NCI-H526 treated with DMSO at 0.1 percent for 48 hours (cell line): ENCODE measurements around the gene EFNA4.

Experiments
- DNase-seq: peaks from one replicate; lab custom pipeline; 2025; lab: John Stamatoyannopoulos, UW

The EFNA4 gene

DNA sequence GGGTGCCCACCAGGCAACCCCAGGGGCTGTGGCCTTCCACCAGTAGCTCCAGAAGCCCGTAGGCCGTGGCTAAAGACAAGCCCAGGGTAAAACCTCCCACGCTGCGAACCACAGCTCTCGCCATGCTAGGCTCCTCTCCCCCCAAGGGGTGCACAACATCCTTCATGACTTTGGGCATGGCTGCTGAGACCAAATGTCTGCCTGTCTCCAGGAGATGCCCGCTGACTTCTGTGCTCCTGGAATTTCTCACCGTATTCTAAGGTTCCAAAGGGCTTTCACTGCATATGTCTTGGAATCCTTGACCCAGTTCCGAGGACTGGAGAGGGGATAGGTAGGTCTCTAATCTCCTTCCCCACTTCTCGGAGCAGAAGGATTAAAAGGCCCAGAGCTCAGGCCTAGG is 30.0 kb upstream of the EFNA4 start, which contains the start of the genes DCST1 and DCST2:
TSS of gene DCST1 (plus strand) at position 301 of the 400 bp plus-strand sequence. CDS start 213 bp downstream, outside the sequence.
TSS of gene DCST2 (minus strand) at position 258 of the 400 bp plus-strand sequence. CDS start at position 178, 80 bp downstream.
- DNase-seq = no peak

DNA sequence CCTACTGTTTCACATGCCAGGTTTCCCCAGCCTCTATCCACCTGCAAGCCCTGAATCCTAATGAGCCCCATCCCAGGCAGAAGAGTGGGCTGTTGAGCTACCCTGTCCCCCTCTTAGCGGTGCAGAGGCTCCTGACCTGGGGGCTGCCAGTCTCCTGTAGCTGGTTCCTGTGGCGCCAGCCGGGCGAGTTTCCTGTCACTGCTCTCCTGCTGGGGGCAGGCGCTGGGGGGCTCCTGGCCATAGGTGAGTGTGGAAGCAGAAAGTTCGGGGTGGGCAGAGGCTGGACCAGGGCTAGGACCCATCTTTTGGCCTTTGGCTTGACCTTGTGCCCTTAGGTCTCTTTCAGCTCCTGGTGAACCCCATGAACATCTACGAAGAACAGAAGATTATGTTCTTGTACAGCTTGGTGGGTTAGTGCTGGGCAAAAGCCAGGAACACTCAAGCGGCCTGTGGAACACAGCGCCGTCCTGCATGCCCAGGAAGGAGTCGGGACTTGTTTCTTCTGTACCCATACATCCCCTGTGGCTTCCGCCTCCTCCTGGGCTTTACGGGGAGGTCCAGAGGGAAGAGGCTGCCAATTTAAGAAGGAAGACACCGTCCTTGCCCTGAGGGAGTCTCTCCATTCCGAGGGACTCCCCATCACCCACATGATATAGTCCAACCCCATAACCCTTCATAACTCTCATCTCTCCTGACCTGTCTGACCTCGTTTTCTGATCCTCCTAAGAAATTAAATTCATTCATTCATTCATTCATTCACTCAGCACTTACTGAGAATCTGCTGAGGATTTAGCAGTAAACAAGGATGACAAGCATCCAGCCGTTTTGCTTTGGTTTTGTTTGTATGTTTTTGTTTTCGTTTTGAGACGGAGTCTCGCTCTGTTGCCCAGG is 29.0 kb upstream of the EFNA4 start:
- DNase-seq = no peak

DNA sequence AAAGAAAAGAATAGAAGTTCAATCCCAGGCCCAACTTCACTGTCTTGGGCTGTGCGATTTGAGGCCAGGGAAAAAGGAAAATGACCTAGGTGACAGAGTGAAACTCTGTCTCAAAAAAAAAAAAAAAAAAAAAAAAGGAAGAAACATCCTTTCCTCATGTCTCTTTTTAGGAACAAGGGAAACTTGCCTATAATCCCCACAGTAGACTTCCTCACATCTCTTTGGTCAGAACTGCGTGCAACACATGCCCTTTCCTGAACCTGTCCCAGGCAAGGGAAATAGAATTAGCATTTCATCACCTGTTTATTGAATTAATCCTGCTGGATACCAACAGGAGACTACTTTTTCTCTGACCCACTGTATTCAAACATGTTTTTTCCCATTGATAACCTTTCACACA is 27.6 kb upstream of the EFNA4 start:
- no peak for DNase-seq

DNA sequence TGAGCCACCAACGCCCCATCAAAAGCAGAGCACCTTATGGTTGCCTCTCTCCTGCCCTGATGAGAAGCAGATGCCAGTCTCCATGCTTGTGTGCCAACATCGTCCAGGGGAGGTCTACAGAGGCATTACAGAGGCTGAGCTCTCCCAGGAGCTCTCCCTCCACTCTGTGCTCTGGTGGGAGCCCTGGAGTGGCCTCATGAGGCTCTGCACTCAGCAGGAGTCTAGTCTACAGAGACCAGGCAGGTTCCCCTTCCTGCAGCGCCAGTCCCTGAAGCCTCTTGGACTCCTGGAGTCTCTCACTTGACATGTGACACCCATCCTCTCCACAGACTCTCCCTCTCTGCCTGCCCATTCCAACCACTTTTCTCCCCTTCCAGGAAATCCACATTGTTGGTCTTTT is 26.5 kb upstream of the EFNA4 start:
- no peak for DNase-seq

DNA sequence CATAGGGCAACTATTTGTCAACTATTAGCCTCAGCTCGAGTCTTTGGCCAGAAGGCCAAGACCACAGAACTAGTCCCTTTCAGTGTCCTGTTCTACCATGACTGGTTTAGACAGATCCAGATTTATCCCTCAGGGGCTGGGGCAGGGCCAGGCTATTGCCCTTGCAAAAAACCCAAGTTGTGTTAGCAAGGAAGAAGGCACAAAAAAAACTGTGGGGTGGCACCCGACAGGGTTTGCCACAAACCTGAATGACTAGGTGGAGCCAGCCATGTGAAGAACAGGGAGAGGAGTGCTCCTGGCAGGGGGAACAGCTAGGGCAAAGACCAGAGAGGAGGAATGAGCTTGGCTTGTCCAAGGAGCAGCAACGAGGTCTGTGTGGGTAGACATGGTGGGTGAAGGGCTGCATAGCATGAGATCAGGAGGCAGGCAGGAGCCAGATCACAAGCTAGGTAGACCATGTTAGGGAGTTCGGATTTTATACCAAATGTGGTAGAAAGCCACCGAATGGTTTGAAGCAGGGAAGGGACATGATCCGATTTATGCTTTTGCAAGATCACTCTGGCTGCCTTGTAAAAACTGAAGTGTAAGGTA is 25.6 kb upstream of the EFNA4 start:
- DNase-seq = no peak

DNA sequence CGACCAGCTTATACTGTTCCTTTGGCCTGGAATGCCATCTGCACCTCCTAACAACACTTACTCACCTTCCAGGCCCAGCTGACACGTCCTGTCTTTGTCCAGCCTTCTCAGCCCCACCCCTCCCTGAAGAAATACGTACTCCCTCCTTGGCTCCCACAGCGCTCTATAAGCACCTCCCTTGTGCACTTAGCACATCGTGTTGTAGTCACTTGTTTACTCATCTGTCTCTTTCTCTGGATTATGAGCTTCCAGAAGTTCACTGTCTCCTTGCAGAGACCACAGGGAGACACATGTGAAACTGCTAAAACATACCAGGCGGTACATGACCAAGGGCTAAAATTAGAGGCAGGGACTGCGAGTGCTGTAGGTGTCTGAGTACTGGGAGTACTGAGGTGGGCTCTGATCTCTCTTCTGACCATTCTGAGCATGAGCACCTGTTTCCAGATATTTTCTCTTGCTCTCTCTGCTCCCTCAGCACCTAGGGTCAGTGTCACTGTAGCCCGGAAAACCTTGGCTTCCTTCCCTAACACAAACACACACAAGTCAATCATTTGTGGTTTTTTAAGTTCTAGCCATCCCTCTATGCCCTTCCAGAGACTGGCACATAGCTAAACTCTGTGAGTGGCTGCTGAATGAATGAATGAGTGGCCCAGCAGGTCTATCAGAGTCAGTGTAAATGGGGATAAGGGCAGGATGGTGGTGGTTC is 24.8 kb upstream of the EFNA4 start:
- no peak for DNase-seq

DNA sequence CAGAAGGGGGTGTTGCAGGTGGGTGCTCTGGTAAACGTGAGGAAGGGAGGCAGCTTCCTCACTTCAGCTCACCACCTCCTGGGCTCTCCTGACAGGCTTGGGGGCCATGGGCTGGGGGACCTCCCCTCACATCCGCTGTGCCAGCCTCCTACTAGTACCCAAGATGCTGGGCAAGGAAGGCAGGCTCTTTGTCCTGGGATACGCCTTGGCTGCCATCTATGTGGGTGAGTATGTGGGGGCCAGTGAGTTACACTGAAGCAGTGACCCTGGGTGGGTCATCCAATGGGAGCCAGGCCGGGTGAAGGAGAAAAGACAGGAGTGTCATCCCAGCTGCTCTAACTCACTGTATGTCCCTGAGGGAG is 24.3 kb upstream of the EFNA4 start:
- DNase-seq = no peak

DNA sequence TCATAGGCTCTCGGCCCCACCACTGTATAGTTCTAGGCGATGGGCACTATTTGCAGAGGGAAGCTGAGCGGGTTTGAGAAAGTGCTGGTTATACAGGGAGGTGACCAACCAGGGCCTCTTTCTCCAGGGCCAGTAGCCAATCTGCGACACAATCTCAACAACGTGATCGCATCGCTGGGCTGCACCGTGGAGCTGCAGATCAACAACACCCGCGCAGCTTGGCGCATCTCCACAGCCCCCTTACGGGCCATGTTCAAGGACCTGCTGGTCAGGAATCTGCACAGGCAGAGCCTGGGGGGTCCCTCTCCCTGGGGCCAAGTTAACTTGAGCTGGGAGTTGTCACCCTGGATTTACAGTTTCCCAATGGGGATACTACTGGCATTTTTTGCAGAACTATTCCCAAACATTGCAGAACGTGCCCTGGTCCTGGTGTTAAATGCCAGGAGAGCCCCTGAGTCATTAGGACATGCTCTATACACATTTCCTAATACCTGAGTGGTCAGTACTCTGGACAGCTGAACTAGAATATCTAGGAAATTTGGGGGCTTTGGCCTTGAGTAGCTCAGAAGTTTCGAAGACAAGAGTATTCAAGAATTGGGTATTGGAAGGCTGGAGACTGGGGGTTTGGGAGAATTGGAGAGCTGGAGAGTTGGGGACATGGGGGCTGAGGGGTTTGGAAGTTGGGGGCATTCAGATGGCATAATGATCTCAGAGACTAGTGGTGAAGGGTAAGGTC is 23.0 kb upstream of the EFNA4 start:
- DNase-seq = no peak

DNA sequence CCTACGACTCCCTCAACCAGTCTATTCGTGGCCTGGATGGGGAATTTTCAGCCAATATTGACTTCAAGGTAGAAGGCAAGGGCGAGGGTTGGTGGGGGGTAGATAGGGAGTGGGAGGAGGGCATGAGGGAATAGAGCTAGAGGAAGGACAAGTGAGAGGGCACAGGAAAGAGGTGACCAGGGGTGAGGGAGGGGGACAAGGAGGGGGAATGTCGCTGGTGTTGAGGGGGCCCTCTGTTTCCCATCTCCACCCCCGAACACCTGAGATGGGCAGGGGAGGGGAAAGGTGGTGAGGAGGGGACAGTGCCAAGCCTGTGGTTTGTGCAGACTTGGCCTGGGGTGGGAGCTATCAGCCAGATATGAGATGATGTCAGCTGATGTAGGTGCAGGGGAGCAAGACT is 20.8 kb upstream of the EFNA4 start:
- DNase-seq = no peak

DNA sequence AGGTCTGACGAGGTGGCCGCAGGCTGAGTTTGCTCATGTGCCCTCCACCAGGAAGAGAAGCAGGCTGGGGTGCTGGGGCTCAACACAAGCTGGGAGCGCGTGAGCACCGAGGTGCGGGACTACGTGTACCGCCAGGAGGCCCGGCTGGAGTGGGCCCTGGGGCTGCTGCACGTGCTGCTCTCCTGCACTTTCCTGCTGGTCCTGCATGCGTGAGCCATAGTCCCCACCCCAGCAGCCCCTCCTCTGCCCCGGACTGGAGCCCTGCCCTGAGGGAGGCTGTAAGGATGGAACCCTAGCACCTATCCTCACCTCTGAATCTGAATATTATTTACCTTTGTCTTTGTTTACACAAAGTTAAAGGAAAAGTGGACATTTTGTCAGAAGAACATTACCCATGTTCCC is 20.2 kb upstream of the EFNA4 start:
- DNase-seq = no peak

DNA sequence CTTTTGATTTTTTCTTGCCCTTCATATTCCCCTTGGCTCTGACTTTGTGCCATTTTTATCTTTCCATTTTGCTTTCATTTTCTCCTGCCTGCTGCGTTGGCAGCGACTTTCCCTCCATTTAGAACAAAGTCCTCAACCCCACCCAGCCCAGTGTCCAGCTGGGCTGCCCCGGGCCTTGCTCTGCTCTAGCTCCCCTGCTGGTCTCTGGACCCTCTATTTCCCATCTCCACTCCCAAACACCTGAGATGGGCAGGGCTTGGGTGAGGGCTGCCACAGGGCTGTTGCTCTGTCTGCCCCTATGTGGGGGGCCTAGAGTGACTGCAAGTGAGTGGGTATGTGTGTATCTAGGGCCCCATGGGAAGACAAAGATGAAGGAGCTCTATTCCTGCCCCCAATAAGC is 19.7 kb upstream of the EFNA4 start:
- DNase-seq = no peak

DNA sequence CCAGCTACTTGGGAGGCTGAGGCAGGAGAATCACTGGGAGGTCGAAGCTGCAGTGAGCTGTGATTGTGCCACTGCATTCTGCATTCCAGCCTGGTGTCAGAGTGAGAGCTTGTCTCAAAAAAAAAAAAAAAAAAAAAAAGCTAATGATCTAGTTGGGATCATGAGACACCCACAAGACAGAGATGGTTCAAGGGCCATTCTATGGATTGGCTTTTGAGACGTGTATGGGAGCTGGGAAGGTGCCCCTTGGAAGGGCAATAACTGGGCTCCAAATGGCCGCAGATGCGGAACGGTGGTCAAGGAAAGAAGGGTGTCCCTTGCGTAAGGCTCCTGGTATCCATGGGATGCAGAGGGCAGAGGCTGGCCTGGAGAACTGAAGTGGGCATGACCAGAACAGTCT is 19.2 kb upstream of the EFNA4 start:
- no peak for DNase-seq

DNA sequence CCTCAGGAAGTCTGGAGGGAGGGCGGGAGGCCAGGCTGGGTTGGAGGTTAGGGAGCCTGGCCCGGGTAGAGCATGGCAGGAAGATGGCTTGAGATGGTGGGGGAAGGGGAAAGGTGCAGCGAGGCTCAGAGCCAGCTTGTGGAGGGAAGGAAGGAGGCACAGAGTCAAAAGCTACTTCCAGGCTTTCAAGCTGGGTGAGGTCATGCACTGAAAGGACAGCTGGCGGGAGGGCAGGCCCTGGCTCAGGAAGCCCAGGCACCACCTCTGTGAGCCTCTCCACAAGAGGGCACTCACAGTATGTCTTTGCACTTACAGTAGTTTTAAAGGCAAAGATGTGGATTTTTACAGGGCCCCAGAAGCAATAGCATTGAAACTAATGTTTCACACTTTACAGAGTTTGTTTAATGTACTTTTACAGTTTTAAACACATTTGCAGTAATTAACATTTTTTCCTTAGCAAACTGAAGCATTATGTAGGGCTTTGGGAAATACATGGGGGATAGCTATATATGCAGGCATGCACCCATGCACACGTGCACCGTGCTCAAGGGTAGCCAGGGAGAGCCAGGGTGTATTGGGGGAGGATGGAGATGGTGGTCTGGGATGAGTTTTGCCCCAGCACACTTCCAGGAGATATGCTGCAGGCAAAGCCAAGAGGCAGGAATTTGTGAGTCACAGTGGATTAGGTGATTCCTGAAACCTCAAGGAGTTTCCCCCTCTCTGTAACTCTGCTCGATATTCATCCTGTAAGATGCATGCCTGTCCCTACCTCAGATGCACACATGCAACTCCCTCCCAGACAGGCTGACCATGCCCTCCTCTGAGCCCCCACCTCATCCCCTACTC is 18.5 kb upstream of the EFNA4 start:
- DNase-seq = peak; percentile 67

DNA sequence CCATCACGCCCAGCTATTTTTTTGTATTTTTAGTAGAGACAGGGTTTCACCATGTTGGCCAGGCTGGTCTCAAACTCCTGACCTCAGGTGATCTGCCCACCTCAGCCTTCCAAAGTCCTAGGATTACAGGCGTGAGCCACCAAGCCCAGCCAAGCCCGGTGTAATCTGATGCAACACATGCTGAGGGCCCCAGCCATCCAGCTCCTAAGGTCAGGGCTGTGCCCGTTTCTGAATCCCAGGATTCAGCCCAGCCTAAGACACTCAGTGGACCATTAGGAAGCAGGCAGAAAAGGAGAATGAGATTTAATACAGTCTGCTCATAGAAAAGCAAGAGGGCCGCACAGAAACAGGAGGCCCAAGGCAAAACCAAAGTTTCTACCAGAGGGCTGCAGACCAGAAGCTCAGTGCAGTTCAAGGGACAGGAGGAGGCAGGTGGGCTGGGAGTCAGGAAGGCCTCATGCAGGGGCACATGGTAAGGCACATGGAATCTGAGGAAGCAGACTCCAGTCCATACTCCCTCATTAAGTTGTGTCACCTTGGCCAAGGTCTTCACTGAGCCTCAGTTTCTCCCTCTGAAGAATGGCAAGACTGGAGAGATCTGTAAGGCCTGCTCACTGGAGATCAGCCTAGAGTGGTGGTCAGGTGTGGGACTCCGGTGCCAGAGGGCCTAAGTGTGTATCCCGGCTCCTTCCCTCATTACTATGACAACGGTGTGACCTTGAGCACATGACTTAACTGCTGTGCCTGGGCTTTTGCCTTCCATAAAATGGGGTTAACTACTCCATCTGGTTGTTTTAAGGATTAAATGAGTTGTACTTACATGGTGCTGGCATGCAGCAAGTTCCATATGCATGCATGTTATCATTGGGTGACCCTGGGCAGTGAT is 14.8 kb upstream of the EFNA4 start:
- DNase-seq = no peak

DNA sequence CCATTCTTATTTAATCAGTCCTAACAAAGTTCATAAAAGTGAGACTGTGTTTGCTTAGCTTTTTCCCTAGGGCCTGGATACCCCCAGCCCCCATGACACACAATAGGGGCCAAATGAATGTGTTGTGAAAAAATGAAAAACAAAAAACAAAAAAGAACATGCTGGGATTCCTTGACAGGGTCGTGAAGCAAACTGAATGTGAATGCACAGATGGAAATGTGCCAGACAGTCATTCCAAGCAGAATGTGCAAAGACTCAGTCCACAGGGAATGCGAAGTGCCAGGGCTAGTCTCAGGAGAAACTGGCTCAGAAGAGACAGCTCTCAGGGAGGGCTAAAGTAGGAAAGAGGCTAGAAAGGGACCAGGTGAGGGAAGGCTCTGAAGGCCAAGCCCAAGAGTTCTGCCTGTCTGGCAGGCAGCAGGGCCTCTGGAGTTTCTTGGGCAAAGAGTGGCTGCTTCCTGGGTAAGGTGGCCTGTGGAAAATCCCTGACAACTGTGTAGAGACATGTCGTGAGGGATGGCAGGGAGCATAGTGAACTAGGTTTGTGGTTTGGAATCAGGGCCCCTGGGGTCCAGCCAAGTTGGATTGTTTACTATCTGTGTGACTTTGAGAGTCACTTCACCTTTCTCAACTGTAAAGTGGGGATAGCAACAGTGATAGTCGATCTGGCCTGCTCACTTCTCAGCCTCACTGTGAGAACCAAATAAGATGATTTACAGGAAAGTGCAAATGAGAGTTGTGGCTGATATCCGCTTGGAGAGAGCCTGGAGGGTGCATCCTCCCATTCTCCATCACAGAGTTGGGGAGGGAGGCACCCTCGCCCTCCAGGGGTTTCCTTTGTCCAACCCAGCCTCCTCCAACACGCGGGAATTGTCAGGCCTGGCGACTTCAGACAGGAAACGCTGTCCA is 13.6 kb upstream of the EFNA4 start:
- no peak for DNase-seq

DNA sequence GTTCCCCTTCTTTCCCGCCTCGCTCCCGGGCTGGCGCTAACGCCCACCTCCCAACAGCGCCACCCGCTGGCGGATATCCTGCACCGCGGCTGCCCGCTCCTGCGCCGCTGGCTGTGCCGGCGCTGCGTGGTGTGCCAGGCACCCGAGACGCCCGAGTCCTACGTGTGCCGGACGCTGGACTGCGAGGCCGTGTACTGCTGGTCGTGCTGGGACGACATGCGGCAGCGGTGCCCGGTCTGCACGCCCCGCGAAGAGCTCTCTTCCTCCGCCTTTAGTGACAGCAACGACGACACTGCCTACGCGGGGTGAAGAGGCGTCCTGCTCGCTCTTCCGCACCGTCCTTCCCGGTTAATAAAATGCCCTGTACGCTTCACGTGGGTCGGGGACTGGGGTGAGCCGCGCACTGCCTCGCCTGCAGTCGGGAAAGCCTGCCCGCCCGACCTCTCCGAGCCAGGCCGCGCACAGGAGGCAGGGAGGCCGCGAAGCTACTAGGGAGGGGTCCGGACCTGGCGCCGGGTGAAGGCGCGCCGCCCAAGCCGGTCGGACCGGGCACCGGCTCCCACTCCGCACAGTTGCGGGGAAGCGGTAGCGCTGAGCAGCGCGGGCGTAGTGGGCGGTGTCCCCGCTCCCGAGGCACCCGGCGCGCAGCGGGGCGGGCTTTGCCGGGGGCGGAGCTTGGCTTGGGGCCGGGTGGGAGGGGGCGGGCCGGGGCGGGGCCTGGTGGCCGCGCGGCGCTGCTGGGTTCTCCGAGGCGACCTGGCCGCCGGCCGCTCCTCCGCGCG is 12.8 kb upstream of the EFNA4 start, which contains the start of gene ADAM15:
TSS of gene ADAM15 (plus strand) at position 757 of the 782 bp plus-strand sequence. CDS start 71 bp downstream, outside the sequence.
- peak; percentile 92 for DNase-seq

DNA sequence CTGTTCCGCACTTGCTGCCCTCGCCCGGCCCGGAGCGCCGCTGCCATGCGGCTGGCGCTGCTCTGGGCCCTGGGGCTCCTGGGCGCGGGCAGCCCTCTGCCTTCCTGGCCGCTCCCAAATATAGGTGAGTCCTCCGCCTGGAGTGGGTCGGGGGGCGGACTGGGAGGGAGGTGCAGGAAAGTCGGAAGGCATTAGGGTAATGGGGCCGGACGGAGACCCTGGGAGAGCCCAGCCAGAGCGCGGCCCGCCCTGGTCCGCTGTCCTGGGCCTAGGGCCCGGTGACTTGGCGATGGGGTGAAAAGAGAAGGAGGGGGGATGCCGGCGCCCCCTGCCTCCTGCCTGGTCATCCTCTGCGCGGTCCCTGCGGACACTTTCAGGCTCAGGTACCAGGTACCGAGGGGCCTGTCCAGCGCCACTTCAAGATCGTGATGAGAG is 12.2 kb upstream of the EFNA4 start:
- peak; percentile 72 for DNase-seq

DNA sequence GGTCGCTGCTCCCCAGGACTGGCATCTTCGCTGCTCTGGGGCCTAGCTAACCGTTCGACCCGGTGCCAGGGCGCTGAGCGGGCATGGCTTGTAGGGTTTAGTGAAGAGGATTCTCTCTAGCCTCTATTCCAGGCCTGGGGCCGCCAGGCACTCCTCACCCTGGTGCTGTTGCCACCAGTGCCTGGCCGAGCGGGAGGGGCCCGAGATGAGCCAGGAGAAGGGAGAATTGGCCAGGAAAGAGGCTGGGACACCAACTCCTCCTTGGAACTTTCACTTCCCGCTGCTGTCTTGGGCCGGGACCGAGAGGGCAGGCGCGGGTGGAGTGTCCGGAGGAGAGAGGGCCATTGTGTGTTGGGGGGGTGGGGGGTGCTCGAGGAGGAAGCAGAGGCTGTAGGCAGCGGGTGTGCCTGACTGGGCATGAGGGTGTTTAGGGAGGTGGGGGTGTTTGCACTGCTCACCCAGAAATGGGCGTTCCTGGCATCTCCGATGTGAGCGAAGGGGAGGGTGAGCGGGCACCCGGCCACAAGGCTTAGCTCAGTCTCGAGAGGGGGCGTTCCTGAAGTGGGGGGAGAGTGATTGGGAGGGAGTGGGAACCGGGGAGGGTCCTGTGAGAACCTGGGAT is 11.7 kb upstream of the EFNA4 start:
- peak; percentile 65 for DNase-seq
